Neural progenitor cell (in vitro differentiated cells): ENCODE measurements around the gene CD81. TPM values are rescaled to one million over a fixed set of nuclear protein-coding genes. Genes with fewer than 3 reads are reported as not detected.

Source experiments
- DNase-seq: peaks from one replicate; pipeline ENCODE4 v3.0.0-alpha.2; 2016; ENCODE audit warnings: low spot score
- H2AFZ ChIP-seq: fragments of 200-600 bp; sonication (generic); replicated peaks from 2 replicates; pipeline ENCODE4 v1.6.1; 2016; ENCODE audit warnings: antibody characterized with exemption
- H3F3A ChIP-seq: fragments of 200-600 bp; sonication (generic); 2 replicates; pipeline ENCODE4 v1.6.1; 2016; ENCODE audit warnings: antibody characterized with exemption, low read depth
- H3K27ac ChIP-seq: fragments of 200-600 bp; sonication (generic); 2 replicates; pipeline ENCODE4 v1.5.1; 2016; ENCODE audit warnings: mild to moderate bottlenecking
- H3K27me3 ChIP-seq: fragments of 200-600 bp; sonication (generic); 2 replicates; pipeline ENCODE4 v1.6.1; 2016; ENCODE audit warnings: mild to moderate bottlenecking, moderate library complexity
- H3K36me3 ChIP-seq: fragments of 200-600 bp; sonication (generic); 2 replicates; pipeline ENCODE4 v1.5.1; 2016
- H3K4me1 ChIP-seq: fragments of 200-600 bp; sonication (generic); 2 replicates; pipeline ENCODE4 v1.6.1; 2016; ENCODE audit warnings: mixed run types
- H3K4me2 ChIP-seq: fragments of 200-600 bp; sonication (generic); 2 replicates; pipeline ENCODE4 v1.6.1; 2016
- H3K4me3 ChIP-seq: fragments of 200-600 bp; sonication (generic); 2 replicates; pipeline ENCODE4 v1.5.1; 2016
- H3K79me2 ChIP-seq: fragments of 200-600 bp; sonication (generic); 2 replicates; pipeline ENCODE4 v1.6.1; 2016; ENCODE audit warnings: low read depth
- H3K9ac ChIP-seq: fragments of 200-600 bp; sonication (generic); 2 replicates; pipeline ENCODE4 v1.6.1; 2016
- H3K9me3 ChIP-seq: fragments of 200-600 bp; sonication (generic); 2 replicates; pipeline ENCODE4 v1.5.1; 2016; ENCODE audit warnings: low read depth
- H4K20me1 ChIP-seq: fragments of 200-600 bp; sonication (generic); 2 replicates; pipeline ENCODE4 v1.6.1; 2016; ENCODE audit warnings: low read depth
- H3K27ac Mint-ChIP-seq: 3 replicates; pipeline ENCODE4 v1.8.0; 2021; ENCODE audit warnings: mixed read lengths
- H3K27me3 Mint-ChIP-seq: 2 replicates; pipeline ENCODE4 v1.8.0; 2022; ENCODE audit warnings: low read depth, mild to moderate bottlenecking, inconsistent platforms, moderate library complexity, mixed read lengths; ENCODE audit not compliant: insufficient read depth
- H3K36me3 Mint-ChIP-seq: 3 replicates; pipeline ENCODE4 v1.8.0; 2021; ENCODE audit warnings: mixed read lengths
- H3K4me1 Mint-ChIP-seq: 3 replicates; pipeline ENCODE4 v1.8.0; 2021; ENCODE audit warnings: mixed read lengths
- H3K4me3 Mint-ChIP-seq: 3 replicates; pipeline ENCODE4 v1.8.0; 2021; ENCODE audit warnings: mild to moderate bottlenecking, moderate library complexity, mixed read lengths
- H3K9me3 Mint-ChIP-seq: 3 replicates; pipeline ENCODE4 v1.8.0; 2020; ENCODE audit warnings: mixed read lengths
- CTCF ChIP-seq: fragments of 200-600 bp; sonication (generic); IDR thresholded peaks from 2 replicates; pipeline ENCODE4 v1.5.1; 2017; ENCODE audit warnings: antibody characterized with exemption, mild to moderate bottlenecking
- EZH2 ChIP-seq: fragments of 200-600 bp; sonication (generic); IDR thresholded peaks from 2 replicates; pipeline ENCODE4 v1.6.1; 2017; ENCODE audit warnings: antibody characterized with exemption, mild to moderate bottlenecking, moderate library complexity
- EZH2phosphoT487 ChIP-seq: fragments of 200-600 bp; sonication (generic); IDR thresholded peaks from 2 replicates; pipeline ENCODE4 v1.6.1; 2017; ENCODE audit warnings: antibody characterized with exemption
- total RNA-seq: library from RNA; depleted of rRNA; stranded (reverse); fragments of >200 nt; gene quantifications from 2 replicates; pipeline ENCODE4 v1.2.3, GENCODE V29; 2015; ENCODE audit warnings: low replicate concordance

CD81 gene
- total RNA-seq, 1 donor from 2014 or later: 87.6 TPM

GRCh38 chr11:2345050-2345449 lies 32.1 kb upstream of the CD81 start:
- no peaks in the 10 kb centered on the region for H3K4me1 ChIP-seq
- H3K79me2 ChIP-seq: no peaks in the 10 kb centered on the region
- H3K4me2 ChIP-seq: no peak overlapping the region
- H3K4me3 ChIP-seq: no peak overlapping the region
- peaks cover 10% of the 10 kb centered on the region for H3K27me3 Mint-ChIP-seq
- no peak overlapping the region for H3K9ac ChIP-seq
- TF ChIP-seq EZH2phosphoT487: no peak
- TF ChIP-seq EZH2: no peak
- TF ChIP-seq CTCF: no peak
- no peaks in the 10 kb centered on the region for H3K27me3 ChIP-seq
- H4K20me1 ChIP-seq: no peaks in the 10 kb centered on the region
- H3K27ac ChIP-seq: no peak overlapping the region
- DNase-seq: no peak
- no peaks in the 10 kb centered on the region for H3K9me3 ChIP-seq
- H3K36me3 ChIP-seq: no peaks in the 10 kb centered on the region
- peaks cover 9% of the 10 kb centered on the region for H3K9me3 Mint-ChIP-seq
- no peak overlapping the region for H2AFZ ChIP-seq
- H3K36me3 Mint-ChIP-seq: no peaks in the 10 kb centered on the region
- no peaks in the 10 kb centered on the region for H3F3A ChIP-seq
- H3K27ac Mint-ChIP-seq: no peak overlapping the region
- H3K4me3 Mint-ChIP-seq: no peak overlapping the region
- H3K4me1 Mint-ChIP-seq: no peaks in the 10 kb centered on the region

DNA sequence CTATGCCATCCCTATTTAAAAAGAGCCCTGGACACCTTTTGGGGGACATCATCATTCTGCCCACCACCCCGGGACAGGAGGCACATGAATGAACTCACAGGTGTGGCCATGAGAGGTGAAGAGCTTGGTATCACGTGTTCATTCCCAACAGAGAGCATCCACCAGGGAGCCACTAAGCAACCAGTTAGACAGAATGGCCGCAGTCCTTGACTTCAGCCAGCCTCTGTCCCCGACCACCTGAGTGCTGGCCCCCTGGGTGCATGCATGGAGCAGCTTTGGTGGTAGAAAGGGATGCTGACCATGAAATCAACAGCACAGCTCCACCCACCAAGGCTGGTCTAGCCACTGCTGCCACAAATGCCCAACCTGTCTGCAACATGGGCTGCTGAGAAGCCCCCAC lies 31.1 kb upstream of the CD81 start:
- Histone ChIP-seq H3K27ac (no peak overlapping the region), H4K20me1 (no peaks in the 10 kb centered on the region), H3K27me3 (no peaks in the 10 kb centered on the region), H2AFZ (no peak overlapping the region), H3K9ac (no peak overlapping the region), H3K4me1 (no peaks in the 10 kb centered on the region), H3K9me3 (no peaks in the 10 kb centered on the region), H3F3A (no peaks in the 10 kb centered on the region), H3K79me2 (no peaks in the 10 kb centered on the region), H3K36me3 (no peaks in the 10 kb centered on the region), H3K4me2 (no peak overlapping the region), H3K4me3 (no peak overlapping the region)
- no peak for DNase-seq
- TF ChIP-seq EZH2 (no peak), CTCF (no peak), EZH2phosphoT487 (no peak)
- H3K27ac Mint-ChIP-seq: no peak overlapping the region
- H3K27me3 Mint-ChIP-seq: peaks cover 13% of the 10 kb centered on the region
- H3K4me1 Mint-ChIP-seq: no peaks in the 10 kb centered on the region
- H3K9me3 Mint-ChIP-seq: peaks cover 14% of the 10 kb centered on the region
- no peak overlapping the region for H3K4me3 Mint-ChIP-seq
- H3K36me3 Mint-ChIP-seq: no peaks in the 10 kb centered on the region

DNA sequence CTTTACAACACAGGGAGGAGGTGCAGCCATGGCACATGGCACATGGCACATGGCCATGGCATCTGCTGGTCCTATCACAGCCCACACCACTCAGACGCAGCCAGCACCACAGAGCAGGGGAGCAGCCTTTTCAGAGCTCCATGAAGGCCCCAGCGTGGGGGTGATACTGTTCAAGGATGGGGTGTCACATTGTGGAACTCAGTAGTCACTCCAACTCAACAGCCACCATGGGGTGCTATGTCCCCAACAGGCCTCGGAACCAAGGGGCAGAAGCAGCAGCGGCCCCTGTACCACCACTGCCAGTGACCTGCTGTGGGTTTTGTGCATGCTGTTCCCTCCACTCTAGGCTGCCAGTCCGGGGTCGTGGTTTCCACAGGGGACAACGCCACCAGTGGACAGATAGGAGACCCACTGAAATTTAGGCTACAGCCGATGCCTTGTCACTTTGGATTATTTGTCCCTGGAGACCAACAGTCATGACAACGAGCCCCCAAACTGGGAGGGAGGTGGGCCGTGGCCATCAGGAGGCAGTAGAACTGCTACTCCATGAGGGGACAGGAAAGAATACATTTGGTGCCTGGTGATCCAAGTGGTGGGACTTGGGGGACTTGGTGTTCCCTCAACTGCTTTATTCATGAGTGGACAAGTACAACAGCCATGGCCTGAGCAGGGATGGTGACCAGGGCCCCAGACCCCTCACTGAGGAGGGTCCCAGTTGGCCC lies 30.4 kb upstream of the CD81 start:
- Mint-ChIP-seq H3K4me3 (no peak overlapping the region), H3K9me3 (peaks cover 14% of the 10 kb centered on the region)

More for the DNA sequence above, 30.4 kb upstream of the CD81 start:
- no peak for DNase-seq
- H3K27ac ChIP-seq: no peak overlapping the region
- no peaks in the 10 kb centered on the region for H4K20me1 ChIP-seq
- no peak overlapping the region for H3K4me2 ChIP-seq
- TF ChIP-seq CTCF: no peak
- no peak for TF ChIP-seq EZH2phosphoT487
- no peak for TF ChIP-seq EZH2
- H3K4me1 ChIP-seq: no peaks in the 10 kb centered on the region
- H3K36me3 ChIP-seq: no peaks in the 10 kb centered on the region
- H2AFZ ChIP-seq: no peak overlapping the region
- H3K27ac Mint-ChIP-seq: no peak overlapping the region
- no peak overlapping the region for H3K4me3 ChIP-seq
- no peaks in the 10 kb centered on the region for H3K36me3 Mint-ChIP-seq
- H3K9ac ChIP-seq: no peak overlapping the region
- H3K27me3 Mint-ChIP-seq: peaks cover 15% of the 10 kb centered on the region
- no peaks in the 10 kb centered on the region for H3F3A ChIP-seq
- no peaks in the 10 kb centered on the region for H3K79me2 ChIP-seq
- no peaks in the 10 kb centered on the region for H3K4me1 Mint-ChIP-seq
- no peaks in the 10 kb centered on the region for H3K27me3 ChIP-seq
- H3K9me3 ChIP-seq: no peaks in the 10 kb centered on the region
